Mesothelial cell of epicardium (in vitro differentiated cells): ENCODE data around the gene ATRIP. TPM values are rescaled to one million over a fixed set of nuclear protein-coding genes. Genes with fewer than 3 reads are reported as not detected.

Source experiments
- DNase-seq, 2 experiments: peaks; one replicate each; pipeline ENCODE4 v3.0.0; 2021; ENCODE audit warnings: low spot score in 2 of 2; ENCODE audit not compliant: unreplicated experiment in 2 of 2
- H3K27ac Mint-ChIP-seq: 2 replicates; pipeline ENCODE4 v1.8.0; 2021; ENCODE audit warnings: mixed read lengths
- H3K27me3 Mint-ChIP-seq: 2 replicates; pipeline ENCODE4 v1.8.0; 2021; ENCODE audit warnings: low read depth, mixed read lengths
- H3K36me3 Mint-ChIP-seq: 2 replicates; pipeline ENCODE4 v1.8.0; 2021; ENCODE audit warnings: mixed read lengths
- H3K4me1 Mint-ChIP-seq: 2 replicates; pipeline ENCODE4 v1.8.0; 2021; ENCODE audit warnings: mixed read lengths
- H3K4me3 Mint-ChIP-seq: 2 replicates; pipeline ENCODE4 v1.8.0; 2021; ENCODE audit warnings: mild to moderate bottlenecking, moderate library complexity, mixed read lengths
- H3K9me3 Mint-ChIP-seq: 2 replicates; pipeline ENCODE4 v1.8.0; 2021; ENCODE audit warnings: mixed read lengths
- total RNA-seq: library from RNA; stranded (reverse); gene quantifications from 3 replicates; pipeline ENCODE4 v1.2.1, GENCODE V29; 2021
- TF ChIP-seq, protein P1 (sequence below): fragments of 200-600 bp; sonication (generic); IDR thresholded peaks from one replicate; pipeline ENCODE4 v1.5.0; 2021; ENCODE audit warnings: antibody characterized with exemption; ENCODE audit not compliant: unreplicated experiment

ATRIP gene
- total RNA-seq, 1 donor from 2014 or later = 12.0 TPM

DNA sequence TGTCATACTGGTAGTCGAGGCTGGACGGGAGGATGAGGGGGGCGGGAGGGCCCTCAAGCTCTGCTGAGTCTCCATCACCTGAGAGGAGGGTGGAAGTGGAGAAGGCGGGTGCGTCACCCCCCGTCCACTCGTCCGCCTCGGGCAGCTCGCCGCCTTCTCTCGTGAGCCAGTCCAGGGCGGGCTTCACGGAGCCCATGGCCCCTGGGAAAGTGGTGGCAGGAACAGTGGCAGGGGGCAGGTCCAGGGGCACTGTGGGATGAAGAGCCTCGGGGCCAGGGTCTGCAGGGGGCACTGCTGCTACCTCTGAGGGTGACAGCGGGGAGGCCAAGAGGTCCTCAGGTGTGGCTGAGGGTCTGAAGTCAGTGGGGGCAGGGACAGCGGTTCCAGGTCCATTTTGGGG lies 26.9 kb upstream of the ATRIP start:
- no peaks in the 10 kb centered on the region for H3K9me3 Mint-ChIP-seq
- no peak overlapping the region for H3K27ac Mint-ChIP-seq
- H3K27me3 Mint-ChIP-seq = no peaks in the 10 kb centered on the region
- H3K4me1 Mint-ChIP-seq = peaks cover 4% of the 10 kb centered on the region
- DNase-seq = no peak
- H3K36me3 Mint-ChIP-seq = peaks cover 9% of the 10 kb centered on the region
- TF ChIP-seq, protein P1, sequence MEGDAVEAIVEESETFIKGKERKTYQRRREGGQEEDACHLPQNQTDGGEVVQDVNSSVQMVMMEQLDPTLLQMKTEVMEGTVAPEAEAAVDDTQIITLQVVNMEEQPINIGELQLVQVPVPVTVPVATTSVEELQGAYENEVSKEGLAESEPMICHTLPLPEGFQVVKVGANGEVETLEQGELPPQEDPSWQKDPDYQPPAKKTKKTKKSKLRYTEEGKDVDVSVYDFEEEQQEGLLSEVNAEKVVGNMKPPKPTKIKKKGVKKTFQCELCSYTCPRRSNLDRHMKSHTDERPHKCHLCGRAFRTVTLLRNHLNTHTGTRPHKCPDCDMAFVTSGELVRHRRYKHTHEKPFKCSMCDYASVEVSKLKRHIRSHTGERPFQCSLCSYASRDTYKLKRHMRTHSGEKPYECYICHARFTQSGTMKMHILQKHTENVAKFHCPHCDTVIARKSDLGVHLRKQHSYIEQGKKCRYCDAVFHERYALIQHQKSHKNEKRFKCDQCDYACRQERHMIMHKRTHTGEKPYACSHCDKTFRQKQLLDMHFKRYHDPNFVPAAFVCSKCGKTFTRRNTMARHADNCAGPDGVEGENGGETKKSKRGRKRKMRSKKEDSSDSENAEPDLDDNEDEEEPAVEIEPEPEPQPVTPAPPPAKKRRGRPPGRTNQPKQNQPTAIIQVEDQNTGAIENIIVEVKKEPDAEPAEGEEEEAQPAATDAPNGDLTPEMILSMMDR = no peak
- H3K4me3 Mint-ChIP-seq = no peak overlapping the region

DNA sequence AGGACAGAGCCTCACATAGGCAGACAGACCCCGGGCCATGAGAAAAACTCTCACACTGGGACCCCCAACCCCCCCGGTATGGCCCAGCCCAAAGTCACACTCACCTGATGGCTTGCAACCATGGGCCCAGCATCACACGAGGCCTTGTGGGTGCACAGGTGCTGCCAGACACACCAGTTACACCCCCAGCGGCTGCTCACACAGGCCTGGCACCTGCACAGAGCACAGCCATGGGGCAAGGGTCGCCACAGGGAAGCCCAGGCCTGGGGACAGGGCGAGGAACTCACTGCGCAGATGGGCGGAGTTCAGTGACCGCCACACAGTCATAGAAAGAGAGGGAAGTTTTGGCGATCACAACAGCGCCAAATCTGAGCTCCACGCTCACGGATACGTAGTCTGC lies 26.0 kb upstream of the ATRIP start:
- TF ChIP-seq, protein P1 = no peak
- Mint-ChIP-seq H3K4me1 (peaks cover 11% of the 10 kb centered on the region), H3K27ac (no peak overlapping the region), H3K9me3 (no peaks in the 10 kb centered on the region), H3K27me3 (no peaks in the 10 kb centered on the region), H3K4me3 (no peak overlapping the region), H3K36me3 (peaks cover 7% of the 10 kb centered on the region)
- DNase-seq = no peak

DNA sequence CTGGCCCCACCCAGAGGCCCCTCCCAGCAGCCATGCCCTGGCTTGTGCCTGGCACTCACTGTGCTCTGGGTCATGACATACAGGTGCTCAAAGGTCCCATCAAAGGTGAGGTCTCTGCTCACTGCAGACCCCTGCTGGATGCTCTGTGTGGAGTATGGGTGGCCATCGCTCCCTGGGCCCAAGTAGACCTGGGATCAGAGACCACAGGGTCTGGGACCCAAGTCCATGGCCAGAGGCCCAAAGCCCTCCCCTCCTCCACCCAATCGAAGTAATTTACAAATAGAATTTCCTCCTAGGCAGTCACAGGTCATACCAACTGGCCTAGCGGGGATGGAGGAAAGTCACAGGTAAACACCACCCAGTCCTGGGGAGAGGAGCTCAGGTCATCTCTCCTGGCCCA lies 24.3 kb upstream of the ATRIP start:
- TF ChIP-seq, protein P1 = no peak
- Mint-ChIP-seq H3K9me3 (no peaks in the 10 kb centered on the region), H3K27me3 (no peaks in the 10 kb centered on the region), H3K36me3 (peaks cover 4% of the 10 kb centered on the region), H3K4me3 (no peak overlapping the region), H3K4me1 (peaks cover 25% of the 10 kb centered on the region), H3K27ac (no peak overlapping the region)
- no peak for DNase-seq

DNA sequence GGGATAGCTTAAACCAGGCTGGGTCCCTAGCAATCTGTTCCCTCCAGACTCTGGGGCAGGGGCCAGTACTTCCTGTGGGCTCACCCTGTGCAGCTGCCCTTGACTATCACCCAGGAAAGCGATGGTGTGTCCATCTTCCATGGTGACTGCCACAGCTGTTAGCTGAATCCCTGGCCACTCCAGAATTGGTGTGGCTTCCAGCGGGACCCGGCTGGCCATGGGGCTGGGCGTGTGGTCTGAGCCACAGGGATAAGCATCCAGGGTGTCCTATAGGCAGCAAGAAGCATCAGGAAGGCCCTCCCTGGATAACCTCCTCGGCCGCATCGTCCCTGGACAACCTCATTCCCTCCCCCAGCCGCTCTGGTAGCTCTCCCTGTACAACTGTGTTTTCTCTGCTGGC lies 23.9 kb upstream of the ATRIP start:
- TF ChIP-seq, protein P1 = no peak
- no peaks in the 10 kb centered on the region for H3K9me3 Mint-ChIP-seq
- no peaks in the 10 kb centered on the region for H3K27me3 Mint-ChIP-seq
- DNase-seq = no peak
- no peak overlapping the region for H3K4me3 Mint-ChIP-seq
- peaks cover 29% of the 10 kb centered on the region for H3K4me1 Mint-ChIP-seq
- peaks cover 2% of the 10 kb centered on the region for H3K36me3 Mint-ChIP-seq
- H3K27ac Mint-ChIP-seq = no peak overlapping the region

DNA sequence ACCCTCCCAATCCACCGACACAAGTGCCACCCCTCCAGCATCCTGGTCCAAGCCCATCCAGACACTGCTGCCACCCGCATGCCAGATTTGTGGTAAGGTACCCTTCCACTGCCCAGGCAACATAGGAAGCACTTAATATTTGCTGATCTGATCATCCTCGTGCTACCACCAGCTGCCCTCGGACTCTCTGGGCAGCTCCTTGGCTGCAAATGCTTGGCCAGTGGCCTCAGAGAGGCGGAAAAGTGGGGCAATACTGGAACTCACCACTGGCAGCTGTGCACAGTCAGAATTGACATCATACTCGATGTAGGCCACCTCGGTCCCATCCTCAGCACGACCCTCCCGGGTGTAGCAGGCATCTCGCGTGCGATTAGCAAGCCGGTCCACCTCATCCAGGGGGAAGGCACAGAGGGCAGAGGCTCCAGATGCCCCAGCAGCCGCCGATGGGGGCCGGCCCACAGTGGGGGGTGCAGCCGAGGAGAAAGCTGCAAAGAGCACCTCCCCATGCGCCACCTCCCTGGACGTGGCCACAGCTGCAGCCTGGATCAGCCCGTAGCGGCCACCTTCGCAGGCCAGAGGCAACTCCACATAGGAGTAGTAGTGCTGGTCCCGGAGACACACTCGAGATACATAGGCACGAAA lies 23.2 kb upstream of the ATRIP start:
- peaks cover 2% of the 10 kb centered on the region for H3K36me3 Mint-ChIP-seq
- TF ChIP-seq, protein P1 = no peak
- DNase-seq = no peak
- H3K4me1 Mint-ChIP-seq = peaks cover 36% of the 10 kb centered on the region
- H3K27me3 Mint-ChIP-seq = no peaks in the 10 kb centered on the region
- no peak overlapping the region for H3K4me3 Mint-ChIP-seq
- H3K27ac Mint-ChIP-seq = no peak overlapping the region
- no peaks in the 10 kb centered on the region for H3K9me3 Mint-ChIP-seq
